C4-2B (cell line): ENCODE measurements around the gene TFDP2.

Experiments
- ZFX ChIP-seq: fragments of 450-650 bp; IDR thresholded peaks from 2 replicates; pipeline ENCODE4 v1.6.1; 2017
- TF ChIP-seq, protein P1 (sequence below): fragments of 450-650 bp; conservative IDR thresholded peaks from 2 replicates; pipeline ENCODE4 v1.5.1; 2017; ENCODE audit warnings: mild to moderate bottlenecking

DNA sequence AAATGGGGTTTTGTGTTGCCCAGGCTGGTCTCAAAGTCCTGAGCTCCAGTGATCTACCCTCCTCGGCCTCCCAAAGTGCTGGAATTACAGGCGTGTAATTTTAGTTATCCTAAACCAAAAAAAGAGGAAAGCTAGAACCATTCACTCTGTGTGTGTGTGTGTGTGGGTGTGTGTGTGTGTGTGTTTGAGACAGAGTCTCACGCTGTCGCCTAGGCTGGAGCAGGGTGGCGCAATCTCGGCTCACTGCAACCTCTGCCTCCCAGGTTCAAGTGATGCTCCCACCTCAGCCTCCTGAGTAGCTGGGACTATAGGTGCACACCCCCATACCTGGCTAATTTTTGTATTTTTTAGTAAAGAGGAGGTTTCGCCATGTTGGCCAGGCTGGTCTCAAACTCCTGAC, 84.0 kb downstream of the TFDP2 start:
- TF ChIP-seq, protein P1, sequence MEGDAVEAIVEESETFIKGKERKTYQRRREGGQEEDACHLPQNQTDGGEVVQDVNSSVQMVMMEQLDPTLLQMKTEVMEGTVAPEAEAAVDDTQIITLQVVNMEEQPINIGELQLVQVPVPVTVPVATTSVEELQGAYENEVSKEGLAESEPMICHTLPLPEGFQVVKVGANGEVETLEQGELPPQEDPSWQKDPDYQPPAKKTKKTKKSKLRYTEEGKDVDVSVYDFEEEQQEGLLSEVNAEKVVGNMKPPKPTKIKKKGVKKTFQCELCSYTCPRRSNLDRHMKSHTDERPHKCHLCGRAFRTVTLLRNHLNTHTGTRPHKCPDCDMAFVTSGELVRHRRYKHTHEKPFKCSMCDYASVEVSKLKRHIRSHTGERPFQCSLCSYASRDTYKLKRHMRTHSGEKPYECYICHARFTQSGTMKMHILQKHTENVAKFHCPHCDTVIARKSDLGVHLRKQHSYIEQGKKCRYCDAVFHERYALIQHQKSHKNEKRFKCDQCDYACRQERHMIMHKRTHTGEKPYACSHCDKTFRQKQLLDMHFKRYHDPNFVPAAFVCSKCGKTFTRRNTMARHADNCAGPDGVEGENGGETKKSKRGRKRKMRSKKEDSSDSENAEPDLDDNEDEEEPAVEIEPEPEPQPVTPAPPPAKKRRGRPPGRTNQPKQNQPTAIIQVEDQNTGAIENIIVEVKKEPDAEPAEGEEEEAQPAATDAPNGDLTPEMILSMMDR = no peak
- no peak for TF ChIP-seq ZFX
